GM13976 (cell line): ENCODE measurements around the gene GLMP.

ENCODE experiments used
- DNase-seq: peaks from one replicate; pipeline ENCODE4 v3.0.0; 2012; ENCODE audit warnings: low spot score
- CTCF ChIP-seq: IDR thresholded peaks from 2 replicates; pipeline ENCODE4 v1.5.1; 2012; ENCODE audit warnings: borderline replicate concordance, mild to moderate bottlenecking; ENCODE audit not compliant: insufficient read depth; ENCODE audit errors: extremely low read depth, missing control alignments, control extremely low read depth
- in situ Hi-C: fragments of 300-500 bp; cut with MboI; formaldehyde crosslinking; loops from one replicate; pipeline ENCODE4 v1.12.0; 2022; ENCODE audit warnings: low sequenced_read_pairs, mixed read lengths, inconsistent platforms; ENCODE audit not compliant: unreplicated experiment

The GLMP gene

GRCh38 chr1:156242738-156243137, 52.7 kb downstream of the GLMP start:
- in situ Hi-C loops = no loop called here
- no peak for DNase-seq
- TF ChIP-seq CTCF = no peak
